HCT116 (cell line): ENCODE measurements around the gene EPS15. TPM values are rescaled to one million over a fixed set of nuclear protein-coding genes. Genes with fewer than 3 reads are reported as not detected.
"Not testable (repeated sequence)": the region's sequence is repeated elsewhere in the genome, so short reads cannot be mapped to it uniquely, and the experiment has no call there.

Experiments
- ATAC-seq: fragments of 200-7000 bp; cut with Tn5 transposase; 2 replicates; pipeline ENCODE4 v1.9.1; 2020; ENCODE audit warnings: mild to moderate bottlenecking, moderate library complexity
- BruUV-seq: library from RNA; stranded (reverse); fragments of 400-500 nt; replicated peaks from 2 replicates; lab custom pipeline; 2021; lab: Mats Ljungman, UMichigan
- CTCF ChIA-PET: fragments of 300-600 bp; sonication (Branson Sonifier 250); formaldehyde crosslinking; loops from one replicate; lab custom pipeline; 2021; ENCODE audit warnings: antibody characterized with exemption; lab: Charles Lee
- POLR2A ChIA-PET: fragments of 300-600, 350-600 bp; sonication (Branson Sonifier 250); formaldehyde crosslinking; loops from one replicate; lab custom pipeline; 2021; ENCODE audit warnings: antibody characterized with exemption; lab: Charles Lee
- RAD21 ChIA-PET, 2 experiments: fragments of 300-600 bp; sonication (Branson Sonifier 250); formaldehyde crosslinking; loops; one replicate each; lab custom pipeline; 2023; ENCODE audit warnings: low total read pairs in 2 of 2; ENCODE audit not compliant: uncharacterized antibody in 2 of 2, unreplicated experiment in 2 of 2, low non-redundant PET in 1 of 2; lab: Charles Lee
- DNase-seq: peaks from one replicate; pipeline ENCODE4 v3.0.0-alpha.2; 2010; ENCODE audit warnings: low read depth, low spot score
- H2AFZ ChIP-seq: fragments of 200-600 bp; shearing (Covaris generic), sonication (generic); 2 replicates; pipeline ENCODE4 v1.6.1; 2017; ENCODE audit warnings: low read depth, mixed run types, mixed read lengths, antibody characterized with exemption, low read length; ENCODE audit not compliant: poor library complexity, severe bottlenecking
- H3K27ac ChIP-seq: 2 replicates; pipeline ENCODE4 v1.5.1; 2012; ENCODE audit warnings: low read depth, low read length
- H3K27me3 ChIP-seq: fragments of 200-600 bp; sonication (generic); 2 replicates; pipeline ENCODE4 v1.6.1; 2016; ENCODE audit warnings: mixed run types, low read length, mixed read lengths; ENCODE audit not compliant: insufficient read depth
- H3K36me3 ChIP-seq, 2 experiments: fragments of 200-500 bp in 1 of 2; fragments of 200-600 bp in 1 of 2; sonication (Bioruptor generic) in 1 of 2; sonication (generic) in 1 of 2; 2 replicates each; pipeline versions ENCODE4 v1.5.1 to v1.6.1; 2014 to 2016; ENCODE audit warnings: low read length in 2 of 2, inconsistent platforms in 1 of 2, mixed read lengths in 1 of 2, mixed run types in 1 of 2; ENCODE audit not compliant: insufficient read depth in 2 of 2, control insufficient read depth in 1 of 2
- H3K4me1 ChIP-seq, 2 experiments: fragments of 200-600 bp in 1 of 2; sonication (generic) in 1 of 2; 2 replicates each; pipeline versions ENCODE4 v1.5.1 to v1.6.1; 2012 to 2017; ENCODE audit warnings: low read length in 2 of 2, inconsistent platforms in 1 of 2, mild to moderate bottlenecking in 1 of 2, mixed read lengths in 1 of 2, mixed run types in 1 of 2, moderate library complexity in 1 of 2; ENCODE audit not compliant: insufficient read depth in 2 of 2, control insufficient read depth in 1 of 2
- H3K4me2 ChIP-seq: fragments of 200-600 bp; sonication (generic); 2 replicates; pipeline ENCODE4 v1.6.1; 2017; ENCODE audit warnings: mixed run types, low read length, mixed read lengths
- H3K4me3 ChIP-seq, 2 experiments: fragments of 200-600 bp in 1 of 2; sonication (generic) in 1 of 2; replicated peaks in 1 of 2; 2 replicates each; pipeline ENCODE4 v1.5.1; 2011 to 2016; ENCODE audit warnings: low read length in 2 of 2, control low read depth in 1 of 2, low read depth in 1 of 2, mild to moderate bottlenecking in 1 of 2, mixed read lengths in 1 of 2, mixed run types in 1 of 2
- H3K79me2 ChIP-seq: fragments of 200-600 bp; sonication (generic); 2 replicates; pipeline ENCODE4 v1.6.1; 2017; ENCODE audit warnings: mild to moderate bottlenecking, mixed run types, low read length, moderate library complexity, mixed read lengths; ENCODE audit not compliant: insufficient read depth
- H3K9ac ChIP-seq: fragments of 200-600 bp; sonication (generic); 2 replicates; pipeline ENCODE4 v1.6.1; 2016; ENCODE audit warnings: low read length, mixed read lengths
- H3K9me2 ChIP-seq: fragments of 200-600 bp; sonication (generic), shearing (Covaris generic); 2 replicates; pipeline ENCODE4 v1.6.1; 2017; ENCODE audit warnings: mixed run types, mild to moderate bottlenecking, moderate library complexity; ENCODE audit not compliant: insufficient read depth
- H3K9me3 ChIP-seq, 2 experiments: fragments of 200-500 bp in 1 of 2; fragments of 200-600 bp in 1 of 2; sonication (Bioruptor generic) in 1 of 2; sonication (generic) in 1 of 2; 2 replicates each; pipeline ENCODE4 v1.6.1; 2014 to 2017; ENCODE audit warnings: low read length in 2 of 2, mixed read lengths in 2 of 2, inconsistent platforms in 1 of 2, low read depth in 1 of 2, mild to moderate bottlenecking in 1 of 2, mixed run types in 1 of 2, moderate library complexity in 1 of 2; ENCODE audit not compliant: control insufficient read depth in 1 of 2, insufficient read depth in 1 of 2
- H4K20me1 ChIP-seq: fragments of 200-600 bp; sonication (generic), shearing (Covaris generic); 2 replicates; pipeline ENCODE4 v1.6.1; 2017; ENCODE audit warnings: mixed run types, mild to moderate bottlenecking, moderate library complexity; ENCODE audit not compliant: insufficient read depth
- CTCF ChIP-seq, 3 experiments: fragments of 200-600 bp in 1 of 3; sonication (generic) in 1 of 3; IDR thresholded peaks in 2 of 3; conservative IDR thresholded peaks in 1 of 3; 2 replicates each; pipeline ENCODE4 v1.5.1; 2012 to 2017; ENCODE audit warnings: low read depth in 2 of 3, low read length in 2 of 3, antibody characterized with exemption in 1 of 3, borderline replicate concordance in 1 of 3, control low read depth in 1 of 3, mild to moderate bottlenecking in 1 of 3, mixed read lengths in 1 of 3, mixed run types in 1 of 3, moderate library complexity in 1 of 3; ENCODE audit not compliant: insufficient read depth in 1 of 3
- EZH2 ChIP-seq: fragments of 200-600 bp; sonication (generic); IDR thresholded peaks from 2 replicates; pipeline ENCODE4 v1.6.1; 2017; ENCODE audit warnings: antibody characterized with exemption, mixed run types
- EZH2phosphoT487 ChIP-seq: fragments of 200-600 bp; IDR thresholded peaks from 2 replicates; pipeline ENCODE4 v1.6.1; 2018; ENCODE audit warnings: antibody characterized with exemption, borderline replicate concordance
- JUND ChIP-seq: IDR thresholded peaks from 2 replicates; pipeline ENCODE4 v1.6.1; 2012
- MAX ChIP-seq: IDR thresholded peaks from 2 replicates; pipeline ENCODE4 v1.6.1; 2012
- POLR2A ChIP-seq: IDR thresholded peaks from 2 replicates; pipeline ENCODE4 v1.7.0; 2011; ENCODE audit warnings: borderline replicate concordance; ENCODE audit not compliant: insufficient read depth, insufficient read length; ENCODE audit errors: extremely low read depth
- REST ChIP-seq: IDR thresholded peaks from 2 replicates; pipeline ENCODE4 v1.6.1; 2012; ENCODE audit warnings: low read depth
- SP1 ChIP-seq: IDR thresholded peaks from 2 replicates; pipeline ENCODE4 v1.6.1; 2012; ENCODE audit warnings: low read depth
- intact Hi-C: fragments of 100-400 bp; cut with micrococcal nuclease; formaldehyde crosslinking; loops from 2 replicates; pipeline ENCODE4 v1.10.0; 2022
- total RNA-seq: library from RNA; stranded (reverse); gene quantifications from one replicate; pipeline ENCODE4 v1.2.1, GENCODE V29; 2021; ENCODE audit not compliant: unreplicated experiment

Gene EPS15
- total RNA-seq, 1 experiment from 2014 or later: 41.2 TPM

- Histone ChIP-seq H3K9me2 (no peaks in the 10 kb centered on the region), H3K27ac (no peak overlapping the region), H4K20me1 (no peaks in the 10 kb centered on the region), H3K79me2 (no peaks in the 10 kb centered on the region), H3K27me3 (no peaks in the 10 kb centered on the region), H3K9me3 (no peaks in the 10 kb centered on the region), H3K4me1 (no peaks in the 10 kb centered on the region), H2AFZ (no peak overlapping the region), H3K9ac (no peak overlapping the region)
- no peak for ATAC-seq
- ChIA-PET CTCF (no interaction called here), RAD21 (no interaction called here)
- no TSS peak for BruUV-seq
- intact Hi-C loops: no loop called here
- no peak for TF ChIP-seq REST
- no peak for TF ChIP-seq SP1
- no peak for TF ChIP-seq CTCF (IDR thresholded peaks at IDR 0.05 in 2 of 3, conservative IDR thresholded peaks at IDR 0.05 in 1 of 3; ENCODE audit: borderline replicate concordance in 1 of 3, insufficient read depth in 1 of 3, low read depth in 2 of 3, low read length in 2 of 3)
- TF ChIP-seq EZH2: no peak
- TF ChIP-seq EZH2phosphoT487: no peak
- TF ChIP-seq MAX: no peak
- no peak for TF ChIP-seq JUND
- TF ChIP-seq POLR2A: no peak
- TF ChIP-seq, all 23 proteins: peak for 0
- no peak for DNase-seq
- H3K36me3 ChIP-seq: 0 out of 4 replicates have a peak, but pooled peaks cover 0 to 4% of the 10 kb centered on the region in 2 experiments
- no peak overlapping the region for H3K4me2 ChIP-seq
- POLR2A ChIA-PET: no interaction called here
- no peak overlapping the region for H3K4me3 ChIP-seq
Observed at GRCh38 chr1:51392241-51392640, 126.8 kb downstream of the EPS15 start.

GRCh38 chr1:51390641-51391040 lies 128.4 kb downstream of the EPS15 start:
- H2AFZ ChIP-seq, H3K27ac ChIP-seq, H3K9ac ChIP-seq, ATAC-seq, intact Hi-C loops, H3K9me2 ChIP-seq, CTCF ChIA-PET, H4K20me1 ChIP-seq, BruUV-seq, DNase-seq, H3K36me3 ChIP-seq, H3K4me2 ChIP-seq, H3K9me3 ChIP-seq, H3K27me3 ChIP-seq, H3K4me3 ChIP-seq, H3K4me1 ChIP-seq, POLR2A ChIA-PET, H3K79me2 ChIP-seq, RAD21 ChIA-PET: not testable (repeated sequence)

GRCh38 chr1:51387288-51387687 lies 131.8 kb downstream of the EPS15 start:
- H3K4me3 ChIP-seq, POLR2A ChIA-PET, CTCF ChIA-PET, H3K36me3 ChIP-seq, BruUV-seq, H3K4me2 ChIP-seq, intact Hi-C loops, H3K79me2 ChIP-seq, H3K27ac ChIP-seq, H2AFZ ChIP-seq, H4K20me1 ChIP-seq, H3K9me2 ChIP-seq, ATAC-seq, H3K9me3 ChIP-seq, DNase-seq, H3K9ac ChIP-seq, H3K4me1 ChIP-seq, H3K27me3 ChIP-seq, RAD21 ChIA-PET: not testable (repeated sequence)
